ENCODE data around the gene USPL1.

Gene USPL1

GRCh38 chr13:30697177-30697953 lies 79.6 kb downstream of the USPL1 start:
- H3K4me1 ChIP-seq (ENCODE audit: control insufficient read depth, insufficient read depth, low read length), result no peaks in the 10 kb centered on the region
- H3K36me3 ChIP-seq (ENCODE audit: control insufficient read depth in 2 of 2, insufficient read depth in 1 of 2, low read length in 2 of 2), result no peaks in the 10 kb centered on the region
- H3K9me3 ChIP-seq (ENCODE audit: control insufficient read depth, insufficient read depth, low read depth, low read length), result no peaks in the 10 kb centered on the region
- ChIA-PET POLR2A (no interaction called here), CTCF (interaction anchor here (0.6 kb wide), 2 partner anchors 168 to 253 kb away, joined by 3 to 5 read pairs; no protein-coding TSS in a partner anchor)
- TF ChIP-seq ZFP3 (tag by site-specific recombination; IDR thresholded peaks at IDR 0.05; ENCODE audit: low read depth) (no peak), REPIN1 (tag by site-specific recombination; IDR thresholded peaks at IDR 0.05; ENCODE audit: low read depth) (no peak), ZNF292 (tag by site-specific recombination; IDR thresholded peaks at IDR 0.05; ENCODE audit: borderline replicate concordance, low read depth) (no peak), ZNF362 (tag by site-specific recombination; IDR thresholded peaks at IDR 0.05) (no peak), ZNF596 (tag by site-specific recombination; IDR thresholded peaks at IDR 0.05) (no peak), OVOL3 (tag by site-specific recombination; IDR thresholded peaks at IDR 0.05) (no peak), ZBTB17 (tag by site-specific recombination; IDR thresholded peaks at IDR 0.05) (no peak), ZNF549 (tag by site-specific recombination; IDR thresholded peaks at IDR 0.05) (no peak), ZNF791 (tag by site-specific recombination; IDR thresholded peaks at IDR 0.05) (no peak), ZNF768 (tag by site-specific recombination; IDR thresholded peaks at IDR 0.05) (no peak), ZNF274 (IDR thresholded peaks at IDR 0.05; ENCODE audit: low read length) (no peak), ZNF274 (tag by site-specific recombination; IDR thresholded peaks at IDR 0.05; ENCODE audit: borderline replicate concordance) (no peak), HOXD13 (CRISPR knock-in tag; IDR thresholded peaks at IDR 0.05; ENCODE audit: borderline replicate concordance) (no peak), TCF7L2 (IDR thresholded peaks at IDR 0.05; ENCODE audit: borderline replicate concordance, low read depth, low read length) (no peak), PRDM2 (tag by site-specific recombination; IDR thresholded peaks at IDR 0.05; ENCODE audit: borderline replicate concordance) (no peak), ZBTB1 (tag by site-specific recombination; IDR thresholded peaks at IDR 0.05) (no peak), ZFP37 (tag by site-specific recombination; IDR thresholded peaks at IDR 0.05) (no peak), ZNF302 (tag by site-specific recombination; IDR thresholded peaks at IDR 0.05; ENCODE audit: low read depth) (no peak), SP7 (tag by site-specific recombination; IDR thresholded peaks at IDR 0.05) (no peak), GLIS2 (tag by site-specific recombination; IDR thresholded peaks at IDR 0.05) (no peak), INSM2 (tag by site-specific recombination; IDR thresholded peaks at IDR 0.05) (no peak)
- H3K4me3 ChIP-seq (ENCODE audit: low read depth, low read length), result no peak overlapping the region
- H3K27ac ChIP-seq (ENCODE audit: extremely low read depth, low read depth, low read length), result no peak overlapping the region
